HK-2 (cell line): ENCODE data around the gene GNB2.

Source experiments
- DNase-seq: peaks from one replicate; pipeline ENCODE4 v3.0.0-alpha.2; 2018; ENCODE audit not compliant: unreplicated experiment

The GNB2 gene

DNA sequence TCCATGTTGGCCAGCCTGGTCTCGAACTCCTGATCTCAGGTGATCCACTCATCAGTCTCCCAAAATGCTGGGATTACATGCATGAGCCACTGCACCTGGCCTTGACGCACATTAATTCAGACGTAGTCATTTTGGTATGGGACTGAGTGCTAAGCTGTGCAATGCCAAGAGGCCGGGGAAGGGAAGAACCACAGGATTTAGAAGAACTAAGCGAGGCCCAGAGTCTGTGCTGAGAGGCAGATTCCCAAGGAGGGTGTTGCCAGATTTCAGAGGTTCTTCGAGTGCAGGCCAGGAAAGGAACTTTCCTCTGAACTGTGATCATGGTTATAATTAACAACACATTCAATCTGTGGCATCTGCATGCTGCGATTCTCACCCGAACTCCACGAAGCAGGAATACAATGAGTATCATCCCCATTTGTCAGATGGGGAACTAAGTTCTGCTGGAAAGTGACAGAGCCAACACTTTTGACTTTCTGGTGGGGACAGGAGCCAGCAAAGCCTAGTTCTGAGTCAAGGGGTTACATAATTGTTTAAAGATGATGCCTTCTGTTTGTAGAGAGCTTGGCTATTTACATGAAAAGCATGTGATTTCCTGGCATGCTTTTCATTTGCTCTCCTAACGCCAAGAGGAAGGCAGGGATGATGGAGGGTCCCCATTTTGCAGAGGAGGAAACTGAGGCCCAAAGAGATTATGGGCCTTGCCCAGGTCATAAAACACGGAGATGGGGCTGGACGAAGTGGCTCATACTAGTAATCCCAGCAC, 53.6 kb downstream of the GNB2 start:
- no peak for DNase-seq

DNA sequence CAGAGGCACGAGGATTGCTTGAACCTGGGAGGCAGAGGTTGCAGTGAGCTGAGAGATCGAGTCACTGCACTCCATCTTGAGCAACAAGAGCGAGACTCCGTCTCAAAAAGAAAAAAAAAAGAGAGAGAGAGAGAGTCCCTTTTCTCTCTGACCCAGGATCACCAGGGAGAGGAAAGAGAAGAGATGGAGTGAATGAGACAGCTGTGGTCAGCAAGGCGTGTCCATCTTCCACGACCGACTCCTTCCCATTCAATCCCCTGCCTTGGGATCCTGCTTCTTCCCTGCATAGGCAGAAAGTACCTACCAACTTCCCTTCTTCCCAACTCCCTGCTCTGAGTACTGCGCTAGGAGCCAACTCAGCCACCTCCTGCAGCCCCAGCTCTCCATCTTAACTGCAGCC, 54.7 kb downstream of the GNB2 start:
- no peak for DNase-seq
